Stimulated activated CD4-positive, alpha-beta T cell treated with anti-CD3 and anti-CD28 coated beads, Interleukin-2, amount 100 ng/mL, for 48 hours (primary cell): ENCODE results near the gene AMER1.

Experiments used
- DNase-seq, 2 donors: peaks; one replicate each; pipeline ENCODE4 v3.0.0-alpha.2; 2020

Gene AMER1

DNA sequence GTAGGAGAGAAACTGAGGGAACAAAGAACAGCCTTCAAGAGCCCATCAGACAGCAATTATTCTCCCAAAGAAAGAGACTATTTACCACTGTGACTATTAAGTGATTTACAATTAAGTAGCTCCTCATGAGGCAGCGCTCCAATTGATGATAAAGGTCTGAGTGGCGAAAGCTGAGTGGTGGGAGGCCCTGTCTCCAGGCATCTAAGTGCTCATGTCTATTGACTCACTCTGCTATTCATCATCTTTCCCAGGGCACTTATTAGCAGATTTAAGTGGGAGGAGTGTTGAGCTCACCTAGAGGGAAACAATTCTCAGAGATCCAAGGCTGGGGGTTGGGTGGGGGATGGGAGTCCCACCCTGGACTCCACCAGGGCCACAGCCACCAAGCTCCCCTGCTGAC, 23.3 kb downstream of the AMER1 start:
- no peak for DNase-seq

DNA sequence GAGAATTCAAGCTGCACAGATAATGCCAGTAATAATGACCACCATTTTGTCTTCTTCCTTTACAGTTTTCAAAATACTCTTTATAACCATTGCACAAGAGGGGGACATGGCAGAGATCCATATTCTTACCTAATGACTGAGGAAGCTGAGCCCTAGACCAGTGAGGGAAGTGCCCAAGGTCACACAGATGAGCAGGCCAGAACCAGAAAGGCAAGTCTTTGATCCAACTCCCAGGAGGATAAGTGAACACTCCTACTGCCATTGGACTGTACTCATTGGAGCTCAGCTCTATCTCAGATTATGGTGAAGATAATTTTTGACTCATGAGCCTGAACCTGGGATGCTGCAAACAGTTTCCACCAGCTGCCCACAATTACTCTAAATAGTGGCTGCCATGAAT, 28.6 kb downstream of the AMER1 start:
- no peak for DNase-seq

DNA sequence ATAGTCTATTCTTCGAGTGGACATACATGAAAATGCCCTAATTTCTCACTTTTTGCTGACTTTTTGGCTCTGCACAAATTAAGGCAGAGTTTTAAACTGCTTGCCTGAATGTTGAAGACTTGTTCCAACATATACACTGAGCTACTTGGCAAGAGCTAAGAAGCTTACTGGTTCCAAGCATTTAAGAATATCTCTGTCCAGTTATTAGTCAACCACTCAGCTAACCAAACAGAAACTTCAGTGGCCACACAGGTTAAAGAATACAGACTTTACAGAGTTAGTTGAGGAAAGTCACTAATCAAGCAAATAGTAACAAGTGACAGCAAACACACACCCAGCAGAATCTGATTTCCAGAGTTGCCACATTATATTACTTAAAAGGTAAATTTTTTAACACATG, 35.5 kb downstream of the AMER1 start:
- no peak for DNase-seq

DNA sequence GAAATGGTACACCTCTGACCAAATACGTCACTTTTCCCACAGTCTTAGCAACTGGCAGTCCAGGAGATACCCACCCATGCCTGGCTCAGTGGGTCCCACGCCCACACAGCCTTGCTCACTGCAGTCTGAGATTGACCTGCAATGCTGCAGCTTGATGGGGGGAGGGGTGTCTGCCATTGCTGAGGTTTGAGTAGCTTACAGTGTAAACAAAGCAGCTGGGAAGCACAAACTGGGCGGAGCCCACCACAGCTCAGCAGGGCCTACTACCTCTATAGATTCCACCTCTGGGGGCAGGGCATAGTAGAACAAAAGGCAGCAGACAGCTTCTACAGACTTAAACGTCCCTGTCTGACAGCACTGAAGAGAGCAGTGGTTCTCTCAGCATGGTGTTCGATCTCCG, 52.7 kb downstream of the AMER1 start:
- DNase-seq: no peak

DNA sequence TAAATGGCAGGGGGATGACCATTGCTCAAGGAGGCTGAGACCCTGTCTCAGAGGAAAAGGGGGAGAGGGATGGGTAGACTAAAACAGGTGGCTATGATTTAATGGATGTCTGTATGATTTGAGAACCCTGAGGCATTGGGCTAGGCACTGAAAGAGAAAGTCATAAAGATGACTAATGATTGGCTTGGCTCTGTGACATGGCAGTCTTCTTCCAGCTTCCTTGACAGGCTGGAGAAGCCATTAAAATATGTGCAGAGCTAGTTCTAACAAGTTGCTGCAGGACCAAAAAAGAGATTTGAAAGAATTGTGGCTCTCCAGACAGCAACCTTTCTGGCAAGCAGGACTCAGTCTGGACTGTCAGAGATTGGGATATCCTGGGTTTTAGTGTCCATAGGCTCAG, 53.6 kb downstream of the AMER1 start:
- DNase-seq: no peak

DNA sequence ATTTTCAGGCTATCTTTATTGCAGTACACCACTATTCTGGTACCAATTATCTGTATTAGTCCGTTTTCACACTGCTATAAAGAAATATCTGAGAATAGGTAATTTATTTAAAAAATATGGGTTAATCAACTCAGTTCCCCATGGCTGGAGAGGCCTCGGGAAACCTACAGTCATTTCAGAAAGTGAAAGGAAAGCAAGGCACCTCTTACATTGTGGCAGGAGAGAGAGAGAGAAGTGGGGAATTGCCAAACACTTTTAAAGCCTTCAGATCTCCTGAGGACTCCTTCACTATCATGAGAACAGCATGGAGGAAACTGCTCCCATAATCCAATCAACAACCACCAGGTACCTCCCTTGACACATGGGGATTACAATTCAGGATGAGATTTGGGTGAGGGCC, 54.7 kb downstream of the AMER1 start:
- no peak for DNase-seq
